H1 (cell line): ENCODE measurements around the gene STEAP4. TPM values are rescaled to one million over a fixed set of nuclear protein-coding genes. Genes with fewer than 3 reads are reported as not detected.

Source experiments
- CTCF ChIA-PET: fragments of 300-600 bp; sonication (Branson Sonifier 250); formaldehyde crosslinking; loops from one replicate; lab custom pipeline; 2021; ENCODE audit not compliant: partially characterized antibody; lab: Charles Lee
- POLR2A ChIA-PET: fragments of 300-600 bp; sonication (Branson Sonifier 250); formaldehyde crosslinking; loops from one replicate; lab custom pipeline; 2021; ENCODE audit warnings: inconsistent platforms; ENCODE audit not compliant: partially characterized antibody; lab: Charles Lee
- DNase-seq, 2 experiments: peaks; one replicate each; pipeline versions ENCODE4 v3.0.0 to v3.0.0-alpha.2; 2010 to 2022; ENCODE audit warnings: low spot score in 2 of 2, low read depth in 1 of 2, mixed read lengths in 1 of 2
- FAIRE-seq: peaks from 2 replicates; lab custom pipeline; 2011; peaks lifted over from hg19 to GRCh38; lab: Jason Lieb, UNC
- H2AFZ ChIP-seq: 2 replicates; pipeline ENCODE4 v1.8.1; 2012; ENCODE audit warnings: low read length, inconsistent platforms
- H2AK5ac ChIP-seq: 2 replicates; pipeline ENCODE4 v1.6.1; 2013; ENCODE audit warnings: low read depth, low read length
- H2BK120ac ChIP-seq: replicated peaks from 2 replicates; pipeline ENCODE3; 2013; ENCODE audit warnings: low read depth, low read length, inconsistent platforms
- H2BK12ac ChIP-seq: 2 replicates; pipeline ENCODE4 v1.6.1; 2013; ENCODE audit warnings: low read depth, low read length
- H2BK15ac ChIP-seq: 2 replicates; pipeline ENCODE4 v1.6.1; 2013; ENCODE audit warnings: low read length
- H2BK20ac ChIP-seq: 2 replicates; pipeline ENCODE4 v1.6.1; 2013; ENCODE audit warnings: low read length
- H2BK5ac ChIP-seq: 2 replicates; pipeline ENCODE4 v1.6.1; 2013; ENCODE audit warnings: low read depth, low read length
- H3K14ac ChIP-seq: 2 replicates; pipeline ENCODE4 v1.6.1; 2013; ENCODE audit warnings: inconsistent platforms; ENCODE audit not compliant: insufficient read length
- H3K18ac ChIP-seq: 2 replicates; pipeline ENCODE4 v1.6.1; 2013; ENCODE audit warnings: low read length; ENCODE audit errors: extremely low read depth
- H3K23ac ChIP-seq: 2 replicates; pipeline ENCODE4 v1.6.1; 2013; ENCODE audit warnings: inconsistent platforms; ENCODE audit not compliant: insufficient read length
- H3K23me2 ChIP-seq: 2 replicates; pipeline ENCODE4 v1.6.1; 2013; ENCODE audit warnings: low read depth, low read length
- H3K27ac ChIP-seq: 2 replicates; pipeline ENCODE4 v1.6.1; 2011; ENCODE audit warnings: low read depth, low read length, inconsistent platforms
- H3K27me3 ChIP-seq, 4 experiments: replicated peaks in 1 of 4; 1 replicate in 1 of 4; 2 replicates in 3 of 4; pipeline versions ENCODE4 v1.6.1 to v1.8.1; 2011 to 2013; ENCODE audit warnings: low read length in 3 of 4, mild to moderate bottlenecking in 3 of 4, inconsistent platforms in 2 of 4, mixed read lengths in 2 of 4, moderate library complexity in 1 of 4; ENCODE audit not compliant: control insufficient read depth in 3 of 4, insufficient read depth in 3 of 4; ENCODE audit errors: extremely low read depth in 1 of 4
- H3K36me3 ChIP-seq, 4 experiments: 2 replicates each; pipeline versions ENCODE4 v1.6.1 to v1.8.1; 2011 to 2013; ENCODE audit warnings: mild to moderate bottlenecking in 4 of 4, low read length in 3 of 4, moderate library complexity in 2 of 4, control low read depth in 1 of 4, inconsistent platforms in 1 of 4; ENCODE audit not compliant: insufficient read depth in 4 of 4, control insufficient read depth in 2 of 4
- H3K4ac ChIP-seq: replicated peaks from 2 replicates; pipeline ENCODE3; 2013; ENCODE audit warnings: low read length, low read depth, mixed read lengths, inconsistent platforms; ENCODE audit not compliant: insufficient read length
- H3K4me1 ChIP-seq, 4 experiments: replicated peaks in 1 of 4; 1 replicate in 1 of 4; 2 replicates in 3 of 4; pipeline versions ENCODE4 v1.6.1 to v1.8.1; 2011 to 2013; ENCODE audit warnings: low read length in 3 of 4, inconsistent platforms in 2 of 4, mixed read lengths in 1 of 4; ENCODE audit not compliant: insufficient read depth in 4 of 4, control insufficient read depth in 3 of 4
- H3K4me2 ChIP-seq, 2 experiments: 2 replicates each; pipeline versions ENCODE4 v1.6.1 to v1.8.1; 2011 to 2013; ENCODE audit warnings: low read depth in 2 of 2, low read length in 2 of 2, control low read depth in 1 of 2, inconsistent platforms in 1 of 2, mild to moderate bottlenecking in 1 of 2; ENCODE audit not compliant: insufficient read depth in 1 of 2
- H3K4me3 ChIP-seq, 4 experiments: fragments of 200-600, 300-600 bp in 1 of 4; sonication (generic), shearing (Covaris generic), sonication (Bioruptor Twin) in 1 of 4; 2 replicates each; pipeline versions ENCODE4 v1.5.1 to v1.8.1; 2011 to 2016; ENCODE audit warnings: low read length in 4 of 4, low read depth in 3 of 4, control low read depth in 2 of 4, inconsistent platforms in 2 of 4, mild to moderate bottlenecking in 2 of 4, mixed read lengths in 1 of 4, moderate library complexity in 1 of 4; ENCODE audit not compliant: insufficient read depth in 2 of 4; ENCODE audit errors: extremely low read depth in 1 of 4
- H3K56ac ChIP-seq: replicated peaks from 2 replicates; pipeline ENCODE3; 2013; ENCODE audit warnings: low read depth, mild to moderate bottlenecking, mixed read lengths, low read length, inconsistent platforms; ENCODE audit not compliant: insufficient read length
- H3K79me1 ChIP-seq: 2 replicates; pipeline ENCODE4 v1.6.1; 2013; ENCODE audit warnings: low read depth, low read length, control low read depth
- H3K79me2 ChIP-seq, 2 experiments: 2 replicates each; pipeline versions ENCODE4 v1.6.1 to v1.8.1; 2012 to 2013; ENCODE audit warnings: low read length in 2 of 2, mild to moderate bottlenecking in 2 of 2, inconsistent platforms in 1 of 2; ENCODE audit not compliant: insufficient read depth in 2 of 2, control insufficient read depth in 1 of 2
- H3K9ac ChIP-seq, 4 experiments: replicated peaks in 1 of 4; 1 replicate in 1 of 4; 2 replicates in 3 of 4; pipeline versions ENCODE4 v1.6.1 to v1.8.1; 2011 to 2013; ENCODE audit warnings: low read depth in 3 of 4, low read length in 3 of 4, control low read depth in 2 of 4, mild to moderate bottlenecking in 2 of 4, moderate library complexity in 2 of 4, inconsistent platforms in 1 of 4; ENCODE audit errors: extremely low read depth in 1 of 4
- H3K9me3 ChIP-seq, 2 experiments: 2 replicates each; pipeline versions ENCODE4 v1.6.1 to v1.8.1; 2012 to 2013; ENCODE audit warnings: mild to moderate bottlenecking in 2 of 2, moderate library complexity in 2 of 2, control low read depth in 1 of 2, inconsistent platforms in 1 of 2, low read depth in 1 of 2, low read length in 1 of 2, mixed read lengths in 1 of 2; ENCODE audit not compliant: insufficient read depth in 2 of 2
- H4K20me1 ChIP-seq, 2 experiments: replicated peaks in 1 of 2; 2 replicates each; pipeline versions ENCODE3 to v1.8.1; 2011 to 2013; ENCODE audit warnings: inconsistent platforms in 2 of 2, low read length in 2 of 2, mild to moderate bottlenecking in 1 of 2; ENCODE audit not compliant: insufficient read depth in 2 of 2, control insufficient read depth in 1 of 2
- H4K5ac ChIP-seq: 2 replicates; pipeline ENCODE4 v1.6.1; 2013; ENCODE audit warnings: low read length, low read depth, mixed read lengths, inconsistent platforms; ENCODE audit not compliant: insufficient read length
- H4K8ac ChIP-seq: 2 replicates; pipeline ENCODE4 v1.8.0; 2013; ENCODE audit warnings: mild to moderate bottlenecking, moderate library complexity, low read length, inconsistent platforms; ENCODE audit not compliant: insufficient read depth; ENCODE audit errors: extremely low read depth
- H4K91ac ChIP-seq: replicated peaks from 2 replicates; pipeline ENCODE3; 2013; ENCODE audit warnings: low read length, mixed read lengths, inconsistent platforms; ENCODE audit not compliant: insufficient read length
- BCL11A ChIP-seq, 2 experiments: IDR thresholded peaks; one replicate each; pipeline ENCODE4 v1.6.1; 2011; ENCODE audit warnings: low read depth in 2 of 2, low read length in 2 of 2, mild to moderate bottlenecking in 2 of 2
- CEBPB ChIP-seq: IDR thresholded peaks from 2 replicates; pipeline ENCODE4 v1.6.1; 2012; ENCODE audit warnings: low read depth, low read length
- CTCF ChIP-seq, 3 experiments: IDR thresholded peaks; 1 replicate in 2 of 3; 2 replicates in 1 of 3; pipeline versions ENCODE4 v1.5.1 to v1.6.1; 2011; ENCODE audit warnings: low read length in 3 of 3, mild to moderate bottlenecking in 3 of 3, inconsistent platforms in 2 of 3, low read depth in 1 of 3, moderate library complexity in 1 of 3; ENCODE audit not compliant: insufficient read depth in 1 of 3; ENCODE audit errors: control extremely low read depth in 1 of 3
- EGR1 ChIP-seq: IDR thresholded peaks from 2 replicates; pipeline ENCODE4 v1.6.1; 2011; ENCODE audit warnings: low read depth, low read length, borderline replicate concordance
- EZH2 ChIP-seq: fragments of 200-600 bp; sonication (generic); IDR thresholded peaks from 2 replicates; pipeline ENCODE4 v1.7.1; 2012; ENCODE audit warnings: low read depth, mild to moderate bottlenecking, moderate library complexity, low read length, inconsistent platforms; ENCODE audit not compliant: severe bottlenecking
- HDAC6 ChIP-seq: IDR thresholded peaks from one replicate; pipeline ENCODE4 v1.7.1; 2012; ENCODE audit warnings: low read depth, mild to moderate bottlenecking, inconsistent platforms, low read length, moderate library complexity
- MAFK ChIP-seq: IDR thresholded peaks from 2 replicates; pipeline ENCODE4 v1.6.1; 2012; ENCODE audit warnings: low read depth, mild to moderate bottlenecking, improper control_type of control experiment, low read length
- NRF1 ChIP-seq: IDR thresholded peaks from 2 replicates; pipeline ENCODE4 v1.6.1; 2011; ENCODE audit warnings: mild to moderate bottlenecking, low read depth, low read length, improper control_type of control experiment
- RAD21 ChIP-seq, 2 experiments: IDR thresholded peaks in 1 of 2; conservative IDR thresholded peaks in 1 of 2; 2 replicates each; pipeline ENCODE4 v1.6.1; 2011; ENCODE audit warnings: low read depth in 2 of 2, low read length in 2 of 2, improper control_type of control experiment in 1 of 2, inconsistent platforms in 1 of 2, mild to moderate bottlenecking in 1 of 2, moderate library complexity in 1 of 2
- SIRT6 ChIP-seq: IDR thresholded peaks from one replicate; pipeline ENCODE4 v1.7.1; 2012; ENCODE audit warnings: low read length, inconsistent platforms
- WGBS, 2 experiments: shearing (Covaris generic) in 1 of 2; methylation state at CpG; one replicate each; pipeline versions ENCODE4 v1.1.6 to v1.1.7; 2013 to 2015; ENCODE audit warnings: low lambda C conversion rate in 2 of 2, mixed read lengths in 2 of 2, inconsistent platforms in 1 of 2, low coverage in 1 of 2, missing lambda C conversion rate in 1 of 2; ENCODE audit not compliant: insufficient replicate concordance in 2 of 2, insufficient coverage in 1 of 2, insufficient read length in 1 of 2; ENCODE audit errors: extremely low coverage in 1 of 2, missing lambda C conversion rate in 1 of 2; 5-methylcytosine and 5-hydroxymethylcytosine counted together
- polyA plus RNA-seq, 7 experiments: library from polyadenylated mRNA; depleted of rRNA in 3 of 7; stranded (reverse) in 5 of 7; unstranded in 2 of 7; fragments of >200 nt in 5 of 7; fragments of 200-250 nt in 2 of 7; gene quantifications; 1 replicate in 5 of 7; 2 replicates in 1 of 7; 4 replicates in 1 of 7; pipeline versions ENCODE4 v1.2.1 to v1.2.3, GENCODE V29; 2011 to 2013; ENCODE audit warnings: missing spikeins in 2 of 7, mixed read lengths in 2 of 7
- total RNA-seq: library from RNA; stranded (reverse); fragmentation: NEBNext Ultra II Directional; extraction: Animal tissue kit (Norgen Biotek cat#: 25700); gene quantifications from 2 replicates; pipeline ENCODE4 v1.2.1, GENCODE V29; 2021

STEAP4 gene
- total and polyA plus RNA-seq, 2 of the 8 experiments (the other 6 are each of a cell fraction or from before 2014, with no cell fraction given): under 0.01 TPM; not detected in 1

DNA sequence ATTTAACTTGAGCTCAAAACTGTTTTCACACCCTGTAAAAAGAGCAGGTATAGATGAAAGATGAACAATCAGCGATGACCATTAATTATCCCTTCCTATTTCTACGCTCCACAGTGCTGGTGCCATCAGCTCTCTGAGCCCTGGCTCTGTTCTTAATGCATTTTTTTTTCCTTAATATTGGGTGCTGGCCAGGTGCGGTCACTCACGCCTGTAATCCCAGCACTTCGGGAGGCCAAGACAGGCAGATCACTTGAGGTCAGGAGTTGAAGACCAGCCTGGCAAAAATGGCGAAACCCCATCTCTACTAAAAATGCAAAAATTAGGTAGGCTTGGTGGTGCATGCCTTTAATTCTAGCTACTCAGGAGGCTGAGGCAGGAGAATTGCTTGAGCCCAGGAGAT lies 4.2 kb downstream of the STEAP4 start:
- no peak overlapping the region for H2BK15ac ChIP-seq
- peaks cover 0 to 2% (median under 1%) of the 10 kb centered on the region in 4 experiments; a peak in 3 of 7 replicates for H3K4me1 ChIP-seq
- no peak overlapping the region for H3K4me3 ChIP-seq
- FAIRE-seq (no peak), DNase-seq (no peak)
- no peak overlapping the region for H2BK12ac ChIP-seq
- H3K56ac ChIP-seq: no peak overlapping the region
- no peaks in the 10 kb centered on the region for H3K79me2 ChIP-seq
- peaks cover 0 to 13% (median 8%) of the 10 kb centered on the region in 4 experiments; a peak in 6 of 7 replicates for H3K27me3 ChIP-seq
- POLR2A ChIA-PET: no interaction called here
- no peak overlapping the region for H2BK20ac ChIP-seq
- no peak overlapping the region for H3K18ac ChIP-seq
- H3K4ac ChIP-seq: no peak overlapping the region
- WGBS, 2 experiments: 93% methylated on average over 6 of the region's 6 CpGs; no CpG with 5 or more reads in 1 of the 2 experiments
- no peak overlapping the region for H4K5ac ChIP-seq
- no peaks in the 10 kb centered on the region for H3K9me3 ChIP-seq
- H3K23ac ChIP-seq: no peak overlapping the region
- H3K4me2 ChIP-seq: no peak overlapping the region
- no peaks in the 10 kb centered on the region for H4K20me1 ChIP-seq
- no peak overlapping the region for H4K91ac ChIP-seq
- no peak overlapping the region for H3K9ac ChIP-seq
- H2AK5ac ChIP-seq: no peak overlapping the region
- no peak overlapping the region for H3K14ac ChIP-seq
- no peak overlapping the region for H4K8ac ChIP-seq
- H3K79me1 ChIP-seq: no peaks in the 10 kb centered on the region
- CTCF ChIA-PET: no interaction called here
- peaks cover 8% of the 10 kb centered on the region; the same call in 1 of the 2 replicates for H3K23me2 ChIP-seq
- no peak overlapping the region for H3K27ac ChIP-seq
- H2AFZ ChIP-seq: no peak overlapping the region
- H3K36me3 ChIP-seq: no peaks in the 10 kb centered on the region
- H2BK120ac ChIP-seq: no peak overlapping the region
- no peak overlapping the region for H2BK5ac ChIP-seq
- TF ChIP-seq EGR1: no peak
- no peak for TF ChIP-seq BCL11A (IDR thresholded peaks at IDR 0.05; ENCODE audit: low read depth in 2 of 2, low read length in 2 of 2)
- no peak for TF ChIP-seq CTCF (IDR thresholded peaks at IDR 0.05; ENCODE audit: control extremely low read depth in 1 of 3, insufficient read depth in 1 of 3, low read depth in 1 of 3, low read length in 3 of 3)
- no peak for TF ChIP-seq RAD21 (IDR thresholded peaks at IDR 0.05 in 1 of 2, conservative IDR thresholded peaks at IDR 0.05 in 1 of 2; ENCODE audit: low read depth in 2 of 2, low read length in 2 of 2)
- TF ChIP-seq CEBPB: no peak
- TF ChIP-seq MAFK: no peak
- TF ChIP-seq NRF1: no peak
- TF ChIP-seq EZH2: no peak
- no peak for TF ChIP-seq HDAC6
- TF ChIP-seq SIRT6: no peak
